GM21367 (cell line): Measurements from ENCODE around the gene DIP2A.
"Not testable (repeated sequence)": the region's sequence is repeated elsewhere in the genome, so short reads cannot be mapped to it uniquely, and the experiment has no call there.

Source experiments
- ATAC-seq: cut with Tn5 transposase; IDR thresholded peaks from one replicate; pipeline ENCODE4 v1.9.1; 2021; ENCODE audit not compliant: unreplicated experiment

DIP2A gene

GRCh38 chr21:46515109-46515508 lies 56.4 kb downstream of the DIP2A start:
- ATAC-seq = no peak

- no peak for ATAC-seq
These were observed 57.4 kb downstream of the DIP2A start for GRCh38 chr21:46516068-46516467.

GRCh38 chr21:46517361-46517760 lies 58.7 kb downstream of the DIP2A start:
- no peak for ATAC-seq

DNA sequence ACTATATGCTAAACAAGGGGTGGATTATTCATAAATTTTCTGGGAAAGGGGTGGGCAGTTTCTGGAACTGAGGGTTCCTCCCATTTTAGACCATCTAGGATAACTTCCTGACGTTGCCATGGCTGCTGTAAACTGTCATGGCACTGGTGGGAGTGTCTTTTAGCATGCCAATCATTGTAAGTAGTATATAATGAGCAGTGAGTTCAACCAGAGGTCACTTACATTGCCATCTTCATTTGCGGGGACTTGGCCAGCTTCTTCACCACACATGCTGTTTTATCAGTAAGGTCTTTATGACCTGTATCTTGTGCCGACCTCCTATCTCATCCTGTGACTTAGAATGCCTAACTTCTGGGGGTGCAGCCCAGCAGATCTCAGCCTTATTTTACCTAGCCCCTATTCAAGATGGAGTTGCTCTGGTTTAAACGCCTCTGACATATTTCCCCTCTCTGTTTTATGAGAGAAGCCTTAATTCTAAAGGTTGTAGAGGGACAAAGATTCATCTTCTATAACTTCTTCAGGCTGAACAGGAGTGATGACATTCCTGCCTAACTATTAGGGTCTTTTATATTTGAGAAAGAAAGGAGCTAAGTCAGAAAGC lies 60.4 kb downstream of the DIP2A start:
- no peak for ATAC-seq

GRCh38 chr21:46527393-46527792 lies 68.7 kb downstream of the DIP2A start:
- ATAC-seq = not testable (repeated sequence)

DNA sequence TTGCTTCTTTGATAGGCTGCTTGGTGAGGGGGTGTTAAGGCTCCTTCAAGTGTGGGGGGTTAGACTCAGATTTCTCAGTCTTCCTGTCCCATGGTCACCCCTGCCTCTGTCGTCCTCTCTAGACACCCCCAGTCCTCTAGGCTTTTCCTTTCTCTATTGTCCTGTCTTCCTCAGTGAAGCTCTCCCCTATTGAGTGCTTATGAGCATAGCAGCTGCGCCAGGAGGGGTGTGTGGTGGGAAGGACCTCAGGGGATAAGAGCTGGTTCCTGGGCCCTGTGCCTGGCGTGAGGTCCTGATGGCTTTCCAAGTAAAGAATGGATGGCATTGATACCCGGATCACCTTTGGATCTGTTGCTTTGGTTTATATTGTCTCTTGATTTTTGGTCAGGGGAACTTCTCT lies 69.1 kb downstream of the DIP2A start:
- ATAC-seq = no peak

GRCh38 chr21:46532080-46532479 lies 73.4 kb downstream of the DIP2A start:
- ATAC-seq = no peak

GRCh38 chr21:46537026-46537425 lies 78.3 kb downstream of the DIP2A start:
- ATAC-seq = no peak

DNA sequence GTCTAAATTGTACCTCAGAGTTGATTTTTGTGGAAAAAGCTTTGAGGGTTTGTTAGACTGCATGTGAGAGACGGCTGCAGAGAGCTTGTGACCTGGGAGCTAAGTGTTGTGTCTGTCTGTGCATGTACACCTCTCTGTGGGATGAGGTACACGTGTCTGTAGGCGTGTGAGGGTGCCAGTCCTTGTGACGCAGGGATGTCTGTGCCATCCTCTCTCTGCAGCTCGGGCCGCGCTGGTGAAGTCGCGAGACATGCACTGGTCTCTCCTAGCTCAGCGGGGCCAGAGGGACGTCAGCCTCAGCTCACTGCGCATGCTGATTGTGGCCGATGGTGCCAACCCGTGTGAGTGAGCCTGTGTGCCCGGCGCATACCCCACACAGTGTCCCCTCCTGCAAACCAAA lies 79.6 kb downstream of the DIP2A start:
- ATAC-seq = no peak

GRCh38 chr21:46538851-46539666 lies 80.4 kb downstream of the DIP2A start:
- no peak for ATAC-seq

DNA sequence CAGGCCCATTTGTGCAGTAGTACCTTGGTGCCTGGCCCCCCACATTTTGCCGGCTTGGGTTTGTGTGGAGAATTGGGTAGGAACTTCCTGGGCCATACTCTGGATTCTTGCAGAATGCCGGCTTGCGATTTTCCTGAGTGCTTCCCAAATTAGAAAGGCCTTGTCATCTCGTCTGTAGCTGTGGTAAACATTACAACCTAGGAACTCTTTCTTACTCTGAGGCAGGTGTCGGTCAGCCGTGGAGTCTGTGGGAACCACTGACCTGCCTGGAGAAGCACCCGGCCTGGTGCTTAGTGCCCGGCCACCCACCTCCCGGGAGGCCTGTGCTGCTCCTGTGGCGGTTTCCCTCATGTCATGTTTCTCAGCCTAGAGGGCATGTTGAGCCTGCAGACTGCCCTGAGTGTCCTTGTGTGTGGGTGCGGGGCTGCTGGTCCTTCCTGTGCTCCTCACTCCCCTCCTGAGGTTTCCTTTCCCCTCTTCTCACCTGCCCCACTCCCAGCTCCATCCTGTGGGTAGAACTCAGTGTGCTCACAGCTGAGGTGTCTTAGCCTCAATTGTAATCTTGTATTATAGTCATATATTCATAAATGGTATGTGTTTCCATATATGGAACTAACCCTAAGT lies 81.5 kb downstream of the DIP2A start:
- no peak for ATAC-seq

GRCh38 chr21:46542588-46543124 lies 84.0 kb downstream of the DIP2A start:
- no peak for ATAC-seq

DNA sequence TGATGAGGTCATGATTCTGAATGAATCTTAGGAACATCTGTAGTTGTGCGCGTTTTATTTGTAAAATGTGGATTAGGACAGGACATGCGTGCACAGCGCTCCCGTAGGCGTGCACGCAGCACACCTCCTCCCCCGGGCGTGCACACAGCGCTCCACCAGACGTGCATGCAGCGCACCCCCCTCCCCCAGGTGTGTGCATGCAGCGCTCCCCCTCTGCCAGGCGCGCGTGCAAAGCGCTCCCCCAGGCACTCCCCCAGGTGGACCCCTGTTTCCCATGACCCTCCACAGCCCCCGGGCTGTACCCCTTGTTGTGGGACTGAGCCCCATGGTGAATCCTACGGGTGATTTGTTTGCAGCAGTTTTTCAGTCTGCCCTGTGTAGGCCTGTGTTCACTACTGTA lies 84.6 kb downstream of the DIP2A start:
- no peak for ATAC-seq

- no peak for ATAC-seq
These were observed 85.3 kb downstream of the DIP2A start for GRCh38 chr21:46544003-46544402.

GRCh38 chr21:46544824-46545223 lies 86.1 kb downstream of the DIP2A start:
- ATAC-seq = no peak

GRCh38 chr21:46545363-46545762 lies 86.7 kb downstream of the DIP2A start:
- ATAC-seq = no peak

DNA sequence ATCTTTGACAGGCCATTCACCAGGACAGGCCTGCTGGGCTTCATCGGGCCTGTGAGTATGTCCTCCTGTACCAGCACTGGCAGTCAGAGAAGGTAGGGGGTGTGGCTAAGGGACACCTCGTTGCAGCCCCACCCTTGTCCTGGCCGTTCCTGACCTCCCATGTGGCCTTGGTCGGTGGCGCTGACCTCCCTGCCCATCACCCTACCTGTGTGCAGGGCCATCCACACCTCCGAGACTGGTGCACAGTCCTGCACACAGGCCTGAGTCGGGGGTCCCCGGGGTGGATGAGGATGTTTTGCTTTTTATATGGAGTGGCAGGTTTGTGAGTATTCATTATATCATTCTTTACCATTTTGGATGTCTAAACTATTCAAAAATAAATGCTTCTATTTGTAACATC lies 87.2 kb downstream of the DIP2A start:
- ATAC-seq = no peak

DNA sequence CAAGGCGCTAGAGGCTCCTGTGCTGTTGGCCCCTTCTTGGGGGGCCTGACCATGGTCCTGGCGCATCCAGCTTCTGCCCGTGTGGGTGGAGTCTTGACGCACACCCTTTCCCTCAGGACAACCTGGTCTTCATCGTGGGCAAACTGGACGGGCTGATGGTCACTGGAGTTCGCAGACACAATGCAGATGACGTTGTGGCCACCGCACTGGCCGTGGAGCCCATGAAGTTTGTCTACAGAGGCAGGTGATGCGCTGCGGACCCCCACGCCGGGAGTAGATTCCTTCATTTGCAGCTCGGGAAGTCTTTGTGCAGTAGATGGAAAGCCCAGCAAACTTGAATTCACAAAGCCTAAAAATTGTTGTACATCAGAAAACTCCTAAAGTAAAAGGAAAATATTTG lies 88.1 kb downstream of the DIP2A start:
- ATAC-seq = no peak

DNA sequence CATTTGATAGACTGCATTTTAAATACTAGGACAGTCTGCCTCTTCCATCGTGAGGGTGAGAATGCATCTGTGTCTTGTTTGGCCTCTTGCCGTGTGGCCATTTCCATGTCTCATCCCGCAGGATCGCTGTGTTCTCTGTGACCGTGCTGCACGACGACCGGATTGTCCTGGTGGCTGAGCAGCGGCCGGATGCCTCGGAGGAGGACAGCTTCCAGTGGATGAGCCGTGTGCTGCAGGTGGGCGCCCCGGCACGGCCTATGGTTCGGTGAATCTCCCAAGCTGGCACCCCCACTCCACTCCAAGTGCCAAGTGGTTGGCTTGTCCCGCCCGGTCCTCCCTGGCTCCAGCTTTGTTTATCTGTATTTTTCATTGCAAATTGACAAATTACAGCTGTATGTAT lies 91.0 kb downstream of the DIP2A start:
- ATAC-seq = no peak

DNA sequence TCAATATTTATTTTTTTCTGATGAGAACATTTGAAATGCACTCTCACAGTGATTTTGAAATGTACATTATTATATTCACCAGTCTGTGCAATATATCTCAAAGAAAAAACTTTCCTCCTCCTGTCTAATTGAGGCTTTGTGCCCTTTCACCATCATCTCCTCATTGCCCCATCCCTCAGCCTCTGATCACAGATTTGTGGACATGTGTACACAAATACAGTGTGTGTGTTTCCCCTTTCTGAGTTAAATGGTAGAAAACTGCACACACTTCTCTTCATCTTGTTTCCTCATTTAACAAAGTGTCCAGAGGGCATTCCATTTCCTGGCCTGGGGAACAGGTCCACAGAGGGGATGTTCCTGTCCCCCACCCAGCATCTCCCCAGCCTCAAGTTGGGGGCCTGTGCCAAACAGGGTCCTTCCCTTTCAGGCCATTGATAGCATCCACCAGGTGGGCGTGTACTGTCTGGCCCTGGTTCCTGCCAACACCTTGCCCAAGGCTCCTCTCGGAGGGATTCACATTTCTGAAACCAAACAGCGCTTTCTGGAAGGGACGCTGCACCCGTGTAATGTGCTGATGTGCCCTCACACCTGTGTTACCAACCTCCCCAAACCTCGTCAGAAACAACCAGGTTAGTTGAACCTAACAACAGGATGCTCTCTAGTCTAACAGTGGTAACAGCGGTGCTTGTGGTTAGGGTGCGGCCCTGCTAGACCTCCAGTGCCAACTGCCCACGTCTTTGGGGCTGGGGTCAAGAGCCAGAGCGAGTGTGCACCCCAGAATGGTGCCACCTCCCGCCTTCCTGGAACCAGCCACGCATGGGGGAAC lies 91.6 kb downstream of the DIP2A start:
- no peak for ATAC-seq

DNA sequence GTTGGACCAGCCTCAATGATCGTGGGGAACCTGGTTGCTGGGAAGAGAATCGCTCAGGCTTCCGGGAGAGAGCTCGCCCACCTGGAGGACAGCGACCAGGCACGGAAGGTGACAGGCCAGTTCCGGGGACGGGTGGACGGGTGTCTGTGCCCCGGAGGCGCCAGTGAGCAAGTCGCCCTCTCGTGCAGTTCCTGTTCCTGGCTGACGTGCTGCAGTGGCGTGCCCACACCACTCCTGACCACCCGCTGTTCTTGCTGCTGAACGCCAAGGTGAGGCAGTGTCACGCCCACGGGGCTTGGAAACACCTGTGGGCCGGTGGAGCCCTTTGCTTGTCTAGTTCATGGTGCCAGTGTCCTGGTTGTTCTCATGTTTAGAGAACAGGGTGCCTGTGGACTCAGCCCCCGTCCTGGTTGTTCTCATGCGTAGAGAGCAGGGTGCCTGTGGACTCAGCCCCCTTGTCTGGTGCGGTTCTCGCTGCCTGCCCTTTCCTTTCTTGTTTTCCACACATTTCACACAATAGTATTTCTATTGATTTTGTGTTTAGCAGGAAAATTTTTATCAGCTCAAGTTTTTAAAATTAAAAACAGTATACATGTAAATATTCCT lies 93.0 kb downstream of the DIP2A start:
- ATAC-seq = no peak
